NCI-H1417 (cell line): Measurements from ENCODE around the gene HMGXB3.
"Not testable (repeated sequence)": the region's sequence is repeated elsewhere in the genome, so short reads cannot be mapped to it uniquely, and the experiment has no call there.

ENCODE experiments used
- DNase-seq, 3 experiments: peaks; one replicate each; lab custom pipeline; 2025; lab: John Stamatoyannopoulos, UW

HMGXB3 gene

GRCh38 chr5:150067405-150067960 lies 66.9 kb downstream of the HMGXB3 start:
- no peak for DNase-seq

- no peak for DNase-seq
These were observed 67.5 kb downstream of the HMGXB3 start for GRCh38 chr5:150068071-150068470.

DNA sequence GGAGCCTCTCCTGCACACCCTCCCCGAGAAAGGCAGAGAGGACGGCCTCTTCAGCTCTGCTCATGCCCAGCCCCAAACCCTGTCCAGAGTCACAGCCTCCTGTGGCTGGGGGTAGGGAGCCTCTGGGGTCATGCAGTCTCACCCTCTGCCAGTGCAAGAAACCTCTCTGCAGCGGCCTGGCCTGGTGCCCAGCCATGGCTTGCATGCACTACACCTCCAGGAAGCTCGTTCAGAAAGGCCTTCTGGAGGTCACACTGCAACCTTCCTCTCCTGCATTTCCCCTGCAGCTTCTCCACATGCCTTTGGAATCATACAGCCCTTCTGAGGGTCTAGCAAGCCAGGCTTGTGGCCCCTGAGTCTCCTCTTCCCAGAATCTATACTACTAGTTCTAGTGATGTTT lies 67.9 kb downstream of the HMGXB3 start:
- no peak for DNase-seq

GRCh38 chr5:150068961-150069645 lies 68.6 kb downstream of the HMGXB3 start:
- no peak for DNase-seq

DNA sequence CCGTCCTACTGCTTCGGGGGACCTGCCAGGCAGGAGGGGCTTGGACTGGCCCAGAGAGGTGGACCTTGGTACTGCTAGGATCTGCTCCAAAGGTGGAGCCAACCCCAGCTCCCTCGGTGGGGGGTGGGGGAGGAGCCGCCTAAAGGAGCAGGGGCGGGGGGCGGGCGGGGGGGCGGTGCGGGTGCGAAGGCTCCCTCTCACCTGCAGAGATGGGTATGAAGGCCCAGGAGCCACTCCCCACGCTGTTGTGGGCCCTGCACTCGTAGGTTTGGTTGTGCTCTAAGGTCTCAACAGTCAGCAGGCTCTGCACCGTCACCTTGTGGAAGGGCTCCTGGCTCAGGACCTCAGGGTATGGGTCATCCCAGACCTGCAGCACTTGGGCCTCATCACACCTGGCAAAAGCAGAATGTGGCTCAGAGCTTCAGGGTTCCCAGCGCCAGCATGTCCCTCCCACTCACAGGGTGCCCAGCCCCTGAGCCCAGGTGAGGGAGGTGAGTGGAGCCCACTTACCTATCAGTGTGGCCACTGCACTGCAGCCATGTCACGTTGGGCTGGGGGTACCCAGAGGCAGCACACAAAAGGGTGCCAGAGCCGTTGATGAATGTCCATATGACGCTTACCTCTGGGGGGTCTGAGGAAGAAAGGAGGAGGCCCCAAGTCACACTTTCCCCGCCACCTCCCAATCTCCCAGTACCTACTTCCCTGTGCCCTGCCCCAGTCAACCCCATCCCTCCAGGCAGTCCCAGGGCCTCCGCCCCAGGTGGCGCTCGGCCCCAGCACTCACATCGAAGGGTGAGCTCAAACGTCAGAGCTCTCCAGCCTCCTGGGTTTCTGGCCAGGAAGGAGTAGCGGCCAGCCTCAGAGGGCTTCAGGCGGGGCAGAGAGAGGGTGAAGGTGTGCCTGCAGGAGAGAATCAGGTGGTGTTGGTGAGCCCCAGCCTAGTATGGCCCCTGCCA lies 69.4 kb downstream of the HMGXB3 start:
- no peak for DNase-seq

DNA sequence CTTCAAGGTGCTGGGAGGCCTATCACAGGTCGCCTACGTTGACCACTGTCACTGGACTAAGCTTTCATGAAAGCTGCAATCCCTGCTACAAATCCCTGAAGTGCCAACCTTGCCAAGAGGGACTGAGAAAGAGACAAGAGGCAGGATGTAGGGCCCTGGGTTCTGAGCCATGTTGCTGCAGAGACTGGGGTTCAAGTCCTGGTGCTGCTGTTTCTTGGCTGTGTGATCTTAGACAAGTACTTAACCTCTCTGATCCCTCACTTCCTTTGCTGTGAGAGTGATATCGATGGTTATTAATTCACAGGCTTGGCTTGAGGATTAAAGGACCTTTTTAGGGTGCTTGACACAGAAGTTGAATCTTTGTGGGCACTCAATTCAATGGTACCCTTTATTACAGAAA lies 70.3 kb downstream of the HMGXB3 start:
- no peak for DNase-seq

GRCh38 chr5:150073086-150073625 lies 72.6 kb downstream of the HMGXB3 start:
- DNase-seq, result no peak

- no peak for DNase-seq
These were observed 73.1 kb downstream of the HMGXB3 start for GRCh38 chr5:150073677-150074076.

DNA sequence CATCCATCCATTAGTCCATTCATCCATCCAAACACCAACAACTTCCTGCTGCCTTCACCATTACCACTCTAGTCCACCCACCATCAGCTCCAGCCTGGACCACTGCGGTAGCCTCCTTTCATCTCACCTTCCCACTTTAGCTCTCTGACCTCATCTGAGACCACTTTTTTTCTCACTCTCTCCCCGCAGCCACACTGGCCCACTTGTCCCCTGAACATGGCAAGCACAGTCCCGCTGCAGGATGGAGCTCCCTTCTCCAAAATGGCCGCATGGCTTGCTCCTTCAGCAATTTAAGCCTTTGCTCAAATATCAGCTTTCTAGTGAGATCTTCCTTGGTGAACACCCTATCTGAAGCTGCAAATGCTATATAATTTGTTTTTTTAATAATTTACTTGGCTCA lies 74.7 kb downstream of the HMGXB3 start:
- no peak for DNase-seq

- DNase-seq, result no peak
These were observed 75.3 kb downstream of the HMGXB3 start for GRCh38 chr5:150075806-150076205.

- DNase-seq, result no peak
These were observed 76.5 kb downstream of the HMGXB3 start for GRCh38 chr5:150077060-150077459.

DNA sequence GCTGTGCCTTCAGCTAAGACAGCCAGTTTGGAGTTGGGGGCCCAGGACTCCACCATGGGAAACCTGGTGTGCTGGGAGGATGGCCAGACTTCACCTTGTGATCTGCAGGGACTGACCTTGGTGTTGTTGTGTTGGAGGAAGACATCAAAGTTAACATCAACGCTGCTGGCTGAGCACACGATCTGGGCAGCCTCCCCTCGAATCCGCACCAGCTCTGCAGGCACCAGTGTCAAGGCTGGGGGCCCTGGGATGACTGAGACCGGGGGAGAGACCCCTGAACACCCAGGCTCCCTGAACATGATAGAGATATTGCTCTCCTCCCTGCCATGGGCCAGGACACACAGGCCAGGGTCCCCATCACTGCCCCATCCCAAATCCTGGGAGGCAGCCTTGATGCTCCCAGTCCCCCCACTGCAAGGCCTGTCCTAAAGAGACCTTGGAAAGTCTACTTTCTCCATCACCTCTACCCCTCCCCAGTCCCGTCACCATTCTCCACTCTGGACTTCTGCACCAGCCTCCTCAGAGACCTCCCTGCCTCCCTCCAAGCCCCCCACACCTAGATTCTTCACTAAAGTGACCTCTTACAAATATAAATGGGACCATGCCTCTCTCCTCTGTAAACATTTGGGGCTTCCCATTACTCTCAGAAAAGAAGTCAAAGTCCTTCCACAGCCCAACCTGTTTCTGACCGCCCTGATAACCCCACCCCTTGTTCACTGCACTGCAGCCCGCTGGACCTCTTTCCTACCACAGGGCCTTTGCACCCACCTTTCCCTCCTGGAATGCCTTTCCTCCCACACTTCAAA lies 77.7 kb downstream of the HMGXB3 start:
- DNase-seq, result no peak

- DNase-seq, result no peak
These were observed 78.5 kb downstream of the HMGXB3 start for GRCh38 chr5:150078802-150079689.

DNA sequence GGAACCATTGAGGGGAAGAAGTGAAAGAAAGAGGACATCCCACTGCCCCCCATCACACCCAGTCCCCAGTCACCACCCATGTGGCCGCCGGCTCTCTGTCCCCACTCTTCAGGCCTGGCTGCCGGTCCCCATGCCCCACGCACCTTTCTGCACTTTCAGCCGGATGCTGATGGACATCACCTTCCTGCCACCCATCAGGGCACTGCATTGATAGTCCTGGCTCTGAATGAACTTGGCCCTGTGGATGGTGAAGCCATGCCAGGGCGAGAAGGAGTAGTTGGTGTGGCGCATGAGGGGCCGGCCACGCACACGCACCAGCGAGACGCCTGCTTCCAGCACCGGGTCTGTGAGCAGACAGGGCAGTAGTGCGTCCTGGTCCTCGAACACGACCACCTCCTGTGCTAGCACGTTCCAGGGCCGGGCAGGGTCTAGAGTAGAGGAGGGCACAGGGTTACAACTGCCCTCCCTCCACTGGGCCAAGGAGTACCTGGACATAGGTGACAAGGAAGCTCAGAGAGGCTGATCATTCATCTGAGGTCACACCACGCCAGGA lies 79.4 kb downstream of the HMGXB3 start:
- DNase-seq, result no peak

DNA sequence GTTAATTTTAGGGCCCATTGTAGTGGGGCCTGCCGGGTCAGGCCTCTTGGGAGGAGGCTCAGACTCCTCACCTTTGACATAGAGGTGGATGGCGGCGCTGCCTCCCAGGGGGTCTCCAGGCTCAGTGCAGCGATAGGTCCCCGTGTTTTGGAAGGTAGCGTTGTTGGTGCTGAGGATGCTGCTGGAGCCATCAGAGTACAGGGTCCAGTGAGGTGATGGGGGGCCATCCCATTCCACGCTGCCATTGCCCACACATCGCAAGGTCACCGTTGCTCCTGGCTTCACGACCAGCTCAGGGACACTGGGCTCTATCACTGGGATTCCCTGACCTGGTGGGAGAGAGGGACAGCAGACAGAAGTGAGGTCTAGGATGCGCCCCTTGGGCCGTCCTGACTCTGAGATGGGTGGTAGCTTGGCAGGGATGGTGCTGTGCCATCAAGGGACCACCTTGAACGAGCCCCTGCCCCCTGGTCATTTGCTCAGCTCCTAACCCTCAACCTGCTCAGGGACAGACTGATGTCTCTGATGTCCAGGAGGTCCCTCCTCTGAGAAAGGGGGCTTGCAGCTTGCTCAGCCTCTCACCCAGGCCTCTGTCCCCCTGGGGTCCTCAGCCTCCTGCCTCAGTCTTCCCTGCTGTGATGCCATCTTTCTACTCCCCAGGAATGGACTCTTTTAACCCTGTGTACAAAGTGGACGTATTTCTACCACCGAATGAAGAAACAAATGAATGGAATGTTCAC lies 80.3 kb downstream of the HMGXB3 start:
- no peak for DNase-seq

DNA sequence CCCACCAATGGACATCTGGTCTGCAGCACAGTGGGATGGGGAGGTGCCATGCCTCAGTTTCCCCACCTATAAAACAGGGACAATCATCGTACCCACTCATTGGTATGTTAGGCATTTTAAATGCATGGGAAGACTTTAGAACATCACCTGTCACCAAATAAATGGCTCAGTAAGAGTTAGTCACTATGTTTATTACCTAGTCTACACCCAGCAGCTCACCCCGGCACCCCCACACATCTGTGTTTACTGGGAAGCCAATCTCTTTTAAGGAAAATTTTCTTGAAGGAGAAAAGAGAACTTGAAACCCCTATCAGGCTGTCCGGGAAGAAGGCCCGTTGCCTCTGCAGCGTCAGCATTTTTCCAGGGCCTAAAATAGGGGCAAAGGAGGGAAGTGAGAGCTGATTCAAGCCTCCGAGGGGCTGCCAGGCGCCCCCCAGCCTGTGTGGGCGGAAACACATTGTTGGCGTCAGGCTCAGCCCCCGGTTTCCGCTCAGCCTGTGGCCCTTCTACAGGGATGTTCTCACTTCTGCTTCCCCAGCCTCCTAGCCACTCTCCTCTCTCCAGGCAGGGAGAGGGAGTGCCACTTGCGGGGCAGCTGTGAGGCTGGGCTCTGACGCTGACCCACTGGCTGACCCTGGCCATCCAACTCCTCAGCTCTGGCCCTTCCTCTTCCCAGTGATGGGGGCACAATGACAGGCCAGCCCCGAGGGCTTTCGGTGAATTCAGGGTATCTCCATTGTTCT lies 81.2 kb downstream of the HMGXB3 start:
- no peak for DNase-seq

GRCh38 chr5:150082374-150082773 lies 81.8 kb downstream of the HMGXB3 start:
- no peak for DNase-seq

DNA sequence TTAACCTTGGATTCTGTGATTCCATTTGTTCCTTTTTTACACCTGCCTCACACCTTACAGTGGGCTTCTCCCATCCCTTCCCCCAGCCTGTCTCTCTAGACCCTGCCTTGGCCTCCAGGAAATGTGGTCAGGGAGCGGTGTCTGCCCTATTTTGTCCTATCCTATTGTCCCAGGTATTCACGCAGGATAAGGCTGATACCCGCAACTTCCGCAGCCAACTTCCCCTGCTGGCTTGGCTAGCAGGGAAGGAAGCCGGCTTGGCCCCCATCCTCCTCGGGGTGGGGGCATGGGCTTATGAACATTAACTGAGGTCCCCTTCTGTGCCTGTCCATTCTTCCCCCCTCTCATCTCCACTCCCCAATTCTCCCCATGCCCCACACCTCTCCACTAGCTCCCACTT lies 82.3 kb downstream of the HMGXB3 start:
- no peak for DNase-seq

- not testable (repeated sequence) for DNase-seq
These were observed 84.2 kb downstream of the HMGXB3 start for GRCh38 chr5:150084754-150085153.
